ENCODE measurements around the gene RS1. TPM values are rescaled to one million over a fixed set of nuclear protein-coding genes. Genes with fewer than 3 reads are reported as not detected.
A peak's percentile ranks its signal among the peaks of the same experiment; 100 is the strongest.

The RS1 gene
- total and polyA plus RNA-seq, 2 donors (not counting 3 experiments of a cell fraction or from before 2014, with no cell fraction given), result not detected

GRCh38 chrX:18702362-18703195 lies 30.7 kb upstream of the RS1 start:
- Histone ChIP-seq H2AFZ (ENCODE audit: low read depth, low read length) (peak overlapping the region; percentile 49), H3K36me3 (ENCODE audit: control insufficient read depth in 2 of 2, extremely low read depth in 1 of 2, insufficient read depth in 2 of 2, low read length in 2 of 2) (no peaks in the 10 kb centered on the region), H4K20me1 (replicated peaks; ENCODE audit: control insufficient read depth, extremely low read depth, insufficient read depth, low read length) (no peaks in the 10 kb centered on the region), H3K4me2 (ENCODE audit: insufficient read depth, low read length) (peak overlapping the region; percentile 62), H3K9me1 (replicated peaks; ENCODE audit: control insufficient read depth, extremely low read depth, insufficient read depth, low read length) (no peaks in the 10 kb centered on the region), H3K79me2 (ENCODE audit: control insufficient read depth, insufficient read depth, low read length) (no peaks in the 10 kb centered on the region), H3K4me3 (replicated peaks in 1 of 3; ENCODE audit: insufficient read depth in 1 of 3, low read depth in 1 of 3, low read length in 3 of 3) (no peak overlapping the region), H3K4me1 (ENCODE audit: control insufficient read depth, extremely low read depth, insufficient read depth, low read length) (peaks cover 14% of the 10 kb centered on the region), H3K9me3 (replicated peaks; ENCODE audit: control insufficient read depth, insufficient read depth, low read length) (no peaks in the 10 kb centered on the region), H3K9ac (replicated peaks; ENCODE audit: extremely low read depth, insufficient read depth, low read length) (no peak overlapping the region), H3K27ac (ENCODE audit: insufficient read depth, low read depth, low read length) (peak overlapping the region; percentile 24), H3K27me3 (ENCODE audit: control insufficient read depth in 2 of 2, insufficient read depth in 2 of 2, low read length in 2 of 2) (peaks cover 0 to 2% of the 10 kb centered on the region in 2 experiments)
- ChIA-PET CTCF (interaction anchor here (2.4 kb wide), 1 partner anchor 631 kb away, joined by 7 read pairs; no protein-coding TSS in a partner anchor), POLR2A (no interaction called here)
- dilution Hi-C loops (cut with MboI; ENCODE audit: extremely low pct_ligation_motif_present, low sequenced_read_pairs) (no loop called here), intact Hi-C loops (cut with micrococcal nuclease) (loop anchor here (2.0 kb wide), 1 partner anchor 184 kb away; no protein-coding TSS in a partner anchor)
- DNase-seq (ENCODE audit: low read depth, low spot score) (peak; percentile 67), FAIRE-seq (peak; percentile 50)
- BruUV-seq (replicated peaks), result no TSS peak
- peak; percentile 45 for TF ChIP-seq FOS (IDR thresholded peaks at IDR 0.05; ENCODE audit: borderline replicate concordance, insufficient read depth, low read length)
- TF ChIP-seq EZH2 (IDR thresholded peaks at IDR 0.05; ENCODE audit: borderline replicate concordance, low read depth, low read length, severe bottlenecking), result no peak
- TF ChIP-seq MYC (IDR thresholded peaks at IDR 0.05; ENCODE audit: low read depth, low read length), result no peak
- TF ChIP-seq JUN (IDR thresholded peaks at IDR 0.05; ENCODE audit: borderline replicate concordance, insufficient read depth, insufficient read length, low read depth), result peak; percentile 29

GRCh38 chrX:18701621-18702361 lies 29.9 kb upstream of the RS1 start:
- POLR2A ChIA-PET, result no interaction called here
- H3K4me1 ChIP-seq (ENCODE audit: control insufficient read depth, extremely low read depth, insufficient read depth, low read length), result peaks cover 14% of the 10 kb centered on the region
- BruUV-seq (replicated peaks), result no TSS peak
- H3K9ac ChIP-seq (replicated peaks; ENCODE audit: extremely low read depth, insufficient read depth, low read length), result no peak overlapping the region
- DNase-seq (ENCODE audit: low read depth, low spot score) (peak; percentile 78), FAIRE-seq (peak; percentile 75)
- H2AFZ ChIP-seq (ENCODE audit: low read depth, low read length), result no peak overlapping the region
- intact Hi-C loops (cut with micrococcal nuclease) (loop anchor here (2.0 kb wide), 1 partner anchor 185 kb away; no protein-coding TSS in a partner anchor), dilution Hi-C loops (cut with MboI; ENCODE audit: extremely low pct_ligation_motif_present, low sequenced_read_pairs) (no loop called here)
- no peak overlapping the region for H3K27ac ChIP-seq (ENCODE audit: insufficient read depth, low read depth, low read length)
- CTCF ChIA-PET, result interaction anchor here (2.4 kb wide), 1 partner anchor 632 kb away, joined by 7 read pairs; no protein-coding TSS in a partner anchor
- H3K4me2 ChIP-seq (ENCODE audit: insufficient read depth, low read length), result no peak overlapping the region
- no peaks in the 10 kb centered on the region for H4K20me1 ChIP-seq (replicated peaks; ENCODE audit: control insufficient read depth, extremely low read depth, insufficient read depth, low read length)
- H3K36me3 ChIP-seq (ENCODE audit: control insufficient read depth in 2 of 2, extremely low read depth in 1 of 2, insufficient read depth in 2 of 2, low read length in 2 of 2), result no peaks in the 10 kb centered on the region
- peaks cover 0 to 4% of the 10 kb centered on the region in 2 experiments for H3K27me3 ChIP-seq (ENCODE audit: control insufficient read depth in 2 of 2, insufficient read depth in 2 of 2, low read length in 2 of 2)
- H3K4me3 ChIP-seq (replicated peaks in 1 of 3; ENCODE audit: insufficient read depth in 1 of 3, low read depth in 1 of 3, low read length in 3 of 3), result no peak overlapping the region
- H3K79me2 ChIP-seq (ENCODE audit: control insufficient read depth, insufficient read depth, low read length), result no peaks in the 10 kb centered on the region
- H3K9me1 ChIP-seq (replicated peaks; ENCODE audit: control insufficient read depth, extremely low read depth, insufficient read depth, low read length), result no peaks in the 10 kb centered on the region
- TF ChIP-seq GATA2 (IDR thresholded peaks at IDR 0.05; ENCODE audit: insufficient read depth, insufficient read length, low read depth, low read length), result peak; percentile 33
- no peak for TF ChIP-seq MAX (IDR thresholded peaks at IDR 0.05; ENCODE audit: insufficient read depth, insufficient read length)
- H3K9me3 ChIP-seq (replicated peaks; ENCODE audit: control insufficient read depth, insufficient read depth, low read length), result no peaks in the 10 kb centered on the region

Data from endothelial cell of umbilical vein (primary cell).